IMR-90 (cell line): ENCODE measurements around the gene PRKN. TPM values are rescaled to one million over a fixed set of nuclear protein-coding genes. Genes with fewer than 3 reads are reported as not detected.

Experiments used
- ATAC-seq: fragments of 200-7000 bp; cut with Tn5 transposase; 2 replicates; pipeline ENCODE4 v1.9.1; 2020; ENCODE audit warnings: low read depth, mild to moderate bottlenecking, moderate library complexity
- BruUV-seq: library from RNA; stranded (reverse); fragments of 400-500 nt; replicated peaks from 2 replicates; lab custom pipeline; 2021; lab: Mats Ljungman, UMichigan
- CTCF ChIA-PET: fragments of 300-600 bp; formaldehyde crosslinking; extraction: SDS; loops from one replicate; lab custom pipeline; 2021; ENCODE audit warnings: antibody characterized with exemption; lab: Yijun Ruan, JAX
- POLR2A ChIA-PET: fragments of 300-600 bp; sonication (Branson Sonifier 250); formaldehyde crosslinking; loops from one replicate; lab custom pipeline; 2022; ENCODE audit warnings: antibody characterized with exemption; ENCODE audit not compliant: unreplicated experiment; lab: Charles Lee
- DNase-seq: peaks from one replicate; pipeline ENCODE4 v3.0.0; 2013
- H2AFZ ChIP-seq: replicated peaks from 2 replicates; pipeline ENCODE3; 2013; ENCODE audit warnings: low read length, mild to moderate bottlenecking; ENCODE audit not compliant: poor library complexity
- H2AK5ac ChIP-seq: 2 replicates; pipeline ENCODE4 v1.6.1; 2013; ENCODE audit warnings: low read depth, low read length, inconsistent platforms
- H2AK9ac ChIP-seq: replicated peaks from 2 replicates; pipeline ENCODE3; 2013; ENCODE audit warnings: mild to moderate bottlenecking, low read depth, low read length, moderate library complexity; ENCODE audit not compliant: poor library complexity
- H2BK120ac ChIP-seq: 2 replicates; pipeline ENCODE4 v1.6.1; 2013; ENCODE audit warnings: low read depth, low read length, inconsistent platforms
- H2BK15ac ChIP-seq: 3 replicates; pipeline ENCODE4 v1.6.1; 2013; ENCODE audit warnings: low read depth, low read length, inconsistent platforms
- H2BK20ac ChIP-seq: 2 replicates; pipeline ENCODE4 v1.6.1; 2013; ENCODE audit warnings: low read depth, mild to moderate bottlenecking, inconsistent platforms, low read length, moderate library complexity
- H2BK5ac ChIP-seq: 2 replicates; pipeline ENCODE4 v1.6.1; 2013; ENCODE audit warnings: mild to moderate bottlenecking, low read depth, low read length, inconsistent platforms; ENCODE audit not compliant: poor library complexity, severe bottlenecking
- H3K14ac ChIP-seq: replicated peaks from 2 replicates; pipeline ENCODE4 v1.6.1; 2013; ENCODE audit warnings: low read depth, low read length, inconsistent platforms
- H3K18ac ChIP-seq: 2 replicates; pipeline ENCODE4 v1.6.1; 2013; ENCODE audit warnings: low read depth, low read length, control low read depth
- H3K23ac ChIP-seq: 2 replicates; pipeline ENCODE4 v1.6.1; 2013; ENCODE audit warnings: low read depth, low read length, inconsistent platforms
- H3K27ac ChIP-seq: 2 replicates; pipeline ENCODE4 v1.5.1; 2013; ENCODE audit warnings: mild to moderate bottlenecking, control low read depth, low read length; ENCODE audit not compliant: insufficient read depth
- H3K27me3 ChIP-seq: 2 replicates; pipeline ENCODE4 v1.6.1; 2013; ENCODE audit warnings: low read length; ENCODE audit not compliant: control insufficient read depth, insufficient read depth
- H3K36me3 ChIP-seq: 2 replicates; pipeline ENCODE4 v1.6.1; 2013; ENCODE audit warnings: low read length, mixed read lengths; ENCODE audit not compliant: control insufficient read depth, insufficient read depth
- H3K4ac ChIP-seq: 2 replicates; pipeline ENCODE4 v1.6.1; 2013; ENCODE audit warnings: low read depth, low read length, inconsistent platforms
- H3K4me1 ChIP-seq: 2 replicates; pipeline ENCODE4 v1.6.1; 2013; ENCODE audit warnings: low read length, mixed read lengths; ENCODE audit not compliant: control insufficient read depth, insufficient read depth
- H3K4me2 ChIP-seq: 2 replicates; pipeline ENCODE4 v1.6.1; 2013; ENCODE audit warnings: low read depth, mild to moderate bottlenecking, control low read depth, low read length, moderate library complexity
- H3K4me3 ChIP-seq: 2 replicates; pipeline ENCODE4 v1.5.1; 2013; ENCODE audit warnings: low read depth, mild to moderate bottlenecking, control low read depth, low read length, moderate library complexity; ENCODE audit not compliant: insufficient read depth
- H3K56ac ChIP-seq: 2 replicates; pipeline ENCODE4 v1.6.1; 2013; ENCODE audit warnings: low read length, inconsistent platforms; ENCODE audit not compliant: insufficient read depth; ENCODE audit errors: extremely low read depth
- H3K79me1 ChIP-seq, 2 experiments: 2 replicates each; pipeline ENCODE4 v1.6.1; 2013; ENCODE audit warnings: low read length in 2 of 2, inconsistent platforms in 1 of 2, low read depth in 1 of 2
- H3K9ac ChIP-seq: 2 replicates; pipeline ENCODE4 v1.6.1; 2013; ENCODE audit warnings: low read depth, low read length, control low read depth
- H3K9me1 ChIP-seq: 2 replicates; pipeline ENCODE4 v1.6.1; 2013; ENCODE audit warnings: low read length, inconsistent platforms; ENCODE audit not compliant: insufficient read depth
- H3K9me3 ChIP-seq: 2 replicates; pipeline ENCODE4 v1.6.1; 2013; ENCODE audit warnings: low read length; ENCODE audit not compliant: control insufficient read depth, insufficient read depth
- H4K20me1 ChIP-seq: 2 replicates; pipeline ENCODE4 v1.6.1; 2013; ENCODE audit warnings: low read length, inconsistent platforms; ENCODE audit not compliant: insufficient read depth
- H4K5ac ChIP-seq: 2 replicates; pipeline ENCODE4 v1.6.1; 2013; ENCODE audit warnings: mild to moderate bottlenecking, low read depth, low read length, control low read depth
- H4K8ac ChIP-seq, 2 experiments: 2 replicates each; pipeline ENCODE4 v1.6.1; 2013; ENCODE audit warnings: low read depth in 2 of 2, low read length in 2 of 2, control low read depth in 1 of 2, inconsistent platforms in 1 of 2
- H4K91ac ChIP-seq: 2 replicates; pipeline ENCODE4 v1.6.1; 2013; ENCODE audit warnings: low read depth, low read length, inconsistent platforms; ENCODE audit not compliant: insufficient read depth
- BHLHE40 ChIP-seq: fragments of 150-350 bp; IDR thresholded peaks from 2 replicates; pipeline ENCODE4 v1.6.1; 2016; ENCODE audit warnings: mild to moderate bottlenecking, low read depth, low read length
- CEBPB ChIP-seq: IDR thresholded peaks from 2 replicates; pipeline ENCODE4 v1.6.1; 2012; ENCODE audit warnings: low read depth, low read length, improper control_type of control experiment
- FOS ChIP-seq: fragments of 150-350 bp; IDR thresholded peaks from 2 replicates; pipeline ENCODE4 v1.6.1; 2016; ENCODE audit warnings: low read depth, low read length
- MAZ ChIP-seq: IDR thresholded peaks from 2 replicates; pipeline ENCODE4 v1.6.1; 2012; ENCODE audit warnings: low read depth, mild to moderate bottlenecking, low read length, improper control_type of control experiment, moderate library complexity, borderline replicate concordance
- NFE2L2 ChIP-seq: fragments of 150-350 bp; IDR thresholded peaks from 2 replicates; pipeline ENCODE4 v1.6.1; 2016; ENCODE audit warnings: low read depth, mild to moderate bottlenecking, low read length
- POLR2A ChIP-seq: IDR thresholded peaks from 2 replicates; pipeline ENCODE4 v1.6.1; 2012; ENCODE audit warnings: mild to moderate bottlenecking, low read depth, low read length
- RAD21 ChIP-seq: IDR thresholded peaks from 2 replicates; pipeline ENCODE4 v1.6.1; 2012; ENCODE audit warnings: low read length, improper control_type of control experiment
- SMC3 ChIP-seq: fragments of 150-350 bp; IDR thresholded peaks from 2 replicates; pipeline ENCODE4 v1.6.1; 2016; ENCODE audit warnings: low read depth, mild to moderate bottlenecking, antibody characterized with exemption, low read length, moderate library complexity
- WGBS, 2 experiments: methylation state at CpG; one replicate each; pipeline versions ENCODE4 v1.1.5 to v1.1.7; 2013; ENCODE audit warnings: missing lambda C conversion rate in 2 of 2; ENCODE audit not compliant: insufficient read length in 1 of 2; ENCODE audit errors: extremely low coverage in 2 of 2; 5-methylcytosine and 5-hydroxymethylcytosine counted together
- dilution Hi-C: fragments of 300-500 bp; cut with HindIII; formaldehyde crosslinking; loops from one replicate; pipeline ENCODE4 v1.14.3; 2018; ENCODE audit warnings: low sequenced_read_pairs; ENCODE audit not compliant: unreplicated experiment
- in situ Hi-C: fragments of 300-500 bp; cut with MboI; formaldehyde crosslinking; loops from 3 replicates; pipeline ENCODE4 v1.14.3; 2019; ENCODE audit warnings: low sequenced_read_pairs, inconsistent platforms, mixed read lengths
- intact Hi-C: fragments of 100-400 bp; cut with micrococcal nuclease; formaldehyde crosslinking; loops from 2 replicates; pipeline ENCODE4 v1.10.0; 2022
- polyA plus RNA-seq, 3 experiments: library from polyadenylated mRNA; depleted of rRNA; stranded (reverse); fragments of >200 nt; gene quantifications; 2 replicates each; pipeline ENCODE4 v1.2.3, GENCODE V29; 2012; ENCODE audit warnings: low replicate concordance in 1 of 3
- total RNA-seq: library from RNA; depleted of rRNA; stranded (reverse); fragments of >200 nt; gene quantifications from 2 replicates; pipeline ENCODE4 v1.2.3, GENCODE V29; 2012
- TF ChIP-seq, protein P1 (sequence below): fragments of 150-350 bp; IDR thresholded peaks from 2 replicates; pipeline ENCODE4 v1.6.1; 2017; ENCODE audit warnings: mild to moderate bottlenecking, antibody characterized with exemption, low read length, low read depth

PRKN gene
- total and polyA plus RNA-seq, 2 of the 4 experiments (the other 2 are of a cell fraction), result 0.15 to 0.18 TPM

DNA sequence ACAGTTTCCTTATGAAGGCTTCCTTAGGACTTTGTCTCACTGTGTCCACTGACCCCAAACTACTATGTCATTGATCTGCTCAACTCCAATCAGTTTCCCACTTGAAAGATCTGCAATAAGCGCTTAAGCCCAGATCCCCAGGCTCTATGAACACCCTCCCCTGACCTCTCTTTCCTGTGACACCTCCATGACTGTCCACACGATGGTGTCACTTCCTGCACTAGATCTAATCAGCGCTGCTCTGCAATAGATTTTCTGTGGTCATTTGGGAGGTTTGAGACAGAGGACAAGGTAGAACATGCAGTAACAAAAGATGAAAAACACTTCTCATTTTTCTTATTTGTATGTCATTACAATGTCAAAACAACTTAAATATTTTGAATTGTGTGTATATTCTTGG is 1149.1 kb downstream of the PRKN start:
- H3K4me1 ChIP-seq, result no peaks in the 10 kb centered on the region
- no peak for ATAC-seq
- DNase-seq, result no peak
- no peak overlapping the region for H2AFZ ChIP-seq
- peaks cover 18% of the 10 kb centered on the region; the same call in 1 of the 2 replicates for H3K9me3 ChIP-seq
- no peaks in the 10 kb centered on the region for H3K36me3 ChIP-seq
- H3K79me1 ChIP-seq, result no peaks in the 10 kb centered on the region
- dilution Hi-C loops (no loop called here), in situ Hi-C loops (no loop called here), intact Hi-C loops (no loop called here)
- H4K5ac ChIP-seq, result no peak overlapping the region
- H3K4me2 ChIP-seq, result no peak overlapping the region
- no peak overlapping the region for H4K8ac ChIP-seq
- H3K18ac ChIP-seq, result no peak overlapping the region
- no peaks in the 10 kb centered on the region for H3K9me1 ChIP-seq
- ChIA-PET POLR2A (no interaction called here), CTCF (no interaction called here)
- H3K27me3 ChIP-seq, result no peaks in the 10 kb centered on the region
- H2BK20ac ChIP-seq, result no peak overlapping the region
- H2AK5ac ChIP-seq, result no peak overlapping the region
- H3K56ac ChIP-seq, result no peak overlapping the region
- BruUV-seq, result no TSS peak
- no CpG with 5 or more reads among the region's 3 CpGs for WGBS, 2 experiments
- H3K27ac ChIP-seq, result no peak overlapping the region
- H4K20me1 ChIP-seq, result no peaks in the 10 kb centered on the region
- H4K91ac ChIP-seq, result no peak overlapping the region
- no peak overlapping the region for H3K9ac ChIP-seq
- no peak overlapping the region for H2BK15ac ChIP-seq
- no peak overlapping the region for H2BK5ac ChIP-seq
- H3K23ac ChIP-seq, result no peak overlapping the region
- TF ChIP-seq, protein P1, sequence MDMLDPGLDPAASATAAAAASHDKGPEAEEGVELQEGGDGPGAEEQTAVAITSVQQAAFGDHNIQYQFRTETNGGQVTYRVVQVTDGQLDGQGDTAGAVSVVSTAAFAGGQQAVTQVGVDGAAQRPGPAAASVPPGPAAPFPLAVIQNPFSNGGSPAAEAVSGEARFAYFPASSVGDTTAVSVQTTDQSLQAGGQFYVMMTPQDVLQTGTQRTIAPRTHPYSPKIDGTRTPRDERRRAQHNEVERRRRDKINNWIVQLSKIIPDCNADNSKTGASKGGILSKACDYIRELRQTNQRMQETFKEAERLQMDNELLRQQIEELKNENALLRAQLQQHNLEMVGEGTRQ, result no peak
- no peak for TF ChIP-seq SMC3
- TF ChIP-seq POLR2A, result no peak
- TF ChIP-seq RAD21, result no peak
- no peak for TF ChIP-seq CEBPB
- TF ChIP-seq MAZ, result no peak
- TF ChIP-seq NFE2L2, result no peak
- no peak for TF ChIP-seq FOS
- no peak for TF ChIP-seq BHLHE40
- no peak overlapping the region for H2AK9ac ChIP-seq
- no peak overlapping the region for H3K4me3 ChIP-seq
- no peak overlapping the region for H3K14ac ChIP-seq
- H2BK120ac ChIP-seq, result no peak overlapping the region
- no peak overlapping the region for H3K4ac ChIP-seq
